Measurements from ENCODE around the gene KCNJ15. TPM values are rescaled to one million over a fixed set of nuclear protein-coding genes. Genes with fewer than 3 reads are reported as not detected.

KCNJ15 gene
- total and polyA plus RNA-seq, 2 of the 8 experiments (the other 6 are each of a cell fraction or from before 2014, with no cell fraction given), result under 0.01 TPM; not detected in 1

- Histone ChIP-seq H3K36me3 (ENCODE audit: control insufficient read depth in 2 of 4, insufficient read depth in 4 of 4, low read length in 3 of 4) (peaks cover 0 to 17% (median 0%) of the 10 kb centered on the region in 4 experiments; a peak in 2 of 8 replicates), H2AFZ (ENCODE audit: low read length) (no peak overlapping the region), H4K8ac (ENCODE audit: extremely low read depth, insufficient read depth, low read length) (no peak overlapping the region), H2BK20ac (ENCODE audit: low read length) (no peak overlapping the region), H2BK120ac (replicated peaks; ENCODE audit: low read depth, low read length) (no peak overlapping the region), H3K14ac (ENCODE audit: insufficient read length) (no peak overlapping the region), H3K4ac (replicated peaks; ENCODE audit: insufficient read length, low read depth, low read length) (no peak overlapping the region), H2BK5ac (ENCODE audit: low read depth, low read length) (no peak overlapping the region), H3K56ac (replicated peaks; ENCODE audit: insufficient read length, low read depth, low read length) (no peak overlapping the region), H3K23ac (ENCODE audit: insufficient read length) (no peak overlapping the region), H4K5ac (ENCODE audit: insufficient read length, low read depth, low read length) (no peak overlapping the region), H3K9me3 (ENCODE audit: insufficient read depth in 2 of 2, low read depth in 1 of 2, low read length in 1 of 2) (peaks cover 58 to 65% of the 10 kb centered on the region in 2 experiments), H3K4me1 (replicated peaks in 1 of 4; ENCODE audit: control insufficient read depth in 3 of 4, insufficient read depth in 4 of 4, low read length in 3 of 4) (peaks cover 0 to 11% (median 6%) of the 10 kb centered on the region in 4 experiments; a peak in 4 of 7 replicates), H2BK12ac (ENCODE audit: low read depth, low read length) (no peak overlapping the region), H3K27ac (ENCODE audit: low read depth, low read length) (no peak overlapping the region), H4K20me1 (replicated peaks in 1 of 2; ENCODE audit: control insufficient read depth in 1 of 2, insufficient read depth in 2 of 2, low read length in 2 of 2) (no peaks in the 10 kb centered on the region), H3K27me3 (replicated peaks in 1 of 4; ENCODE audit: control insufficient read depth in 3 of 4, extremely low read depth in 1 of 4, insufficient read depth in 3 of 4, low read length in 3 of 4) (no peaks in the 10 kb centered on the region), H2AK5ac (ENCODE audit: low read depth, low read length) (no peak overlapping the region), H3K18ac (ENCODE audit: extremely low read depth, low read length) (no peak overlapping the region), H3K9ac (replicated peaks in 1 of 4; ENCODE audit: extremely low read depth in 1 of 4, low read depth in 3 of 4, low read length in 3 of 4) (no peak overlapping the region), H3K4me2 (ENCODE audit: insufficient read depth in 1 of 2, low read depth in 2 of 2, low read length in 2 of 2) (no peak overlapping the region), H3K79me1 (ENCODE audit: low read depth, low read length) (no peaks in the 10 kb centered on the region), H4K91ac (replicated peaks; ENCODE audit: insufficient read length, low read length) (no peak overlapping the region), H2BK15ac (ENCODE audit: low read length) (no peak overlapping the region), H3K23me2 (ENCODE audit: low read depth, low read length) (no peaks in the 10 kb centered on the region), H3K79me2 (ENCODE audit: control insufficient read depth in 1 of 2, insufficient read depth in 2 of 2, low read length in 2 of 2) (no peaks in the 10 kb centered on the region), H3K4me3 (ENCODE audit: extremely low read depth in 1 of 4, insufficient read depth in 2 of 4, low read depth in 3 of 4, low read length in 4 of 4) (no peak overlapping the region)
- TF ChIP-seq SP1 (IDR thresholded peaks at IDR 0.05; ENCODE audit: low read depth, low read length), result no peak
- TF ChIP-seq RXRA (IDR thresholded peaks at IDR 0.05; ENCODE audit: insufficient read depth, low read depth, low read length), result no peak
- no peak for TF ChIP-seq FOSL1 (IDR thresholded peaks at IDR 0.05; ENCODE audit: insufficient read depth, low read depth, low read length)
- no peak for TF ChIP-seq ZNF274 (IDR thresholded peaks at IDR 0.05; ENCODE audit: borderline replicate concordance, extremely low read depth, low read length)
- TF ChIP-seq KDM1A (IDR thresholded peaks at IDR 0.05; ENCODE audit: borderline replicate concordance, low read length), result peak; percentile 48; the same call in 1 of the 2 replicates
- no peak for TF ChIP-seq BRCA1 (IDR thresholded peaks at IDR 0.05; ENCODE audit: low read depth, low read length)
- no peak for TF ChIP-seq GABPA (IDR thresholded peaks at IDR 0.05; ENCODE audit: borderline replicate concordance, insufficient read depth, low read length)
- 0 out of 2 replicates have a peak, but pooled peaks have one; percentile 71 for TF ChIP-seq CBX5 (IDR thresholded peaks at IDR 0.05; ENCODE audit: low read depth, low read length)
- peak in 1 of 2 experiments; percentile 78; a peak in 1 of 3 replicates for TF ChIP-seq EP300 (IDR thresholded peaks at IDR 0.05; ENCODE audit: borderline replicate concordance in 1 of 2, low read depth in 2 of 2, low read length in 2 of 2)
- no peak for TF ChIP-seq TEAD4 (IDR thresholded peaks at IDR 0.05; ENCODE audit: low read depth, low read length)
- no peak for TF ChIP-seq CEBPB (IDR thresholded peaks at IDR 0.05; ENCODE audit: low read depth, low read length)
- 87% methylated on average over 6 of the region's 6 CpGs; no CpG with 5 or more reads in 1 of the 2 experiments for WGBS, 2 experiments (ENCODE audit: extremely low coverage in 1 of 2, insufficient coverage in 1 of 2, insufficient read length in 1 of 2, insufficient replicate concordance in 2 of 2, low coverage in 1 of 2, low lambda C conversion rate in 2 of 2, missing lambda C conversion rate in 1 of 2)
- no peak for FAIRE-seq
- POLR2A ChIA-PET (ENCODE audit: partially characterized antibody), result interaction anchor here (0.6 kb wide), 1 partner anchor 1225 kb away, joined by 3 read pairs; no protein-coding TSS in a partner anchor
- DNase-seq (ENCODE audit: low read depth in 1 of 2, low spot score in 2 of 2), result peak in 1 of 2 experiments; percentile 63
- CTCF ChIA-PET (ENCODE audit: partially characterized antibody), result interaction anchor here (1.6 kb wide), 2 partner anchors 129 to 132 kb away, joined by 3 to 5 read pairs; no protein-coding TSS in a partner anchor
Observed at GRCh38 chr21:38223893-38224540, 32.8 kb upstream of the KCNJ15 start.

Data from H1 (cell line).